ENCODE results near the gene PFDN1.

- TF ChIP-seq CTCF (conservative IDR thresholded peaks at IDR 0.05; ENCODE audit: low read depth, low read length) (no peak), EZH2phosphoT487 (IDR thresholded peaks at IDR 0.05; ENCODE audit: borderline replicate concordance, low read length) (no peak)
These were observed 68.4 kb downstream of the PFDN1 start for GRCh38 chr5:140234377-140234989.
